B cell (primary cell): Measurements from ENCODE around the gene ZNF638. TPM values are rescaled to one million over a fixed set of nuclear protein-coding genes. Genes with fewer than 3 reads are reported as not detected.

Experiments used
- ATAC-seq: fragments of 200-7000 bp; cut with Tn5 transposase; one replicate; pipeline ENCODE4 v1.10.0; 2021; ENCODE audit warnings: low read depth, mild to moderate bottlenecking, moderate number of reproducible peaks, moderate library complexity
- CTCF ChIA-PET: fragments of 350-600 bp; sonication (Branson Sonifier 250); formaldehyde crosslinking; loops from one replicate; lab custom pipeline; 2021; ENCODE audit warnings: antibody characterized with exemption, inconsistent platforms; lab: Charles Lee
- POLR2A ChIA-PET: fragments of 350-600 bp; sonication (Branson Sonifier 250); formaldehyde crosslinking; loops from one replicate; lab custom pipeline; 2021; ENCODE audit warnings: antibody characterized with exemption; lab: Charles Lee
- DNase-seq: peaks from one replicate; pipeline ENCODE4 v3.0.0; 2013
- H2AFZ ChIP-seq: 2 replicates; pipeline ENCODE4 v1.6.1; 2012; ENCODE audit warnings: mild to moderate bottlenecking, low read depth, low read length; ENCODE audit not compliant: insufficient read depth, poor library complexity, severe bottlenecking
- H3K27ac ChIP-seq, 2 donors: 1 replicate in 1 of 2; 2 replicates in 1 of 2; pipeline ENCODE4 v1.5.1; 2012 to 2013; ENCODE audit warnings: low read length in 2 of 2, mild to moderate bottlenecking in 2 of 2, moderate library complexity in 1 of 2
- H3K27me3 ChIP-seq, 4 experiments: fragments of 200-600 bp in 1 of 4; sonication (generic) in 1 of 4; replicated peaks in 1 of 4; 1 replicate in 2 of 4; 2 replicates in 2 of 4; pipeline versions ENCODE4 v1.6.1 to v1.7.0; 2013 to 2016; ENCODE audit warnings: low read length in 3 of 4, mild to moderate bottlenecking in 2 of 4, mixed read lengths in 1 of 4, moderate library complexity in 1 of 4; ENCODE audit not compliant: insufficient read depth in 4 of 4, control insufficient read depth in 3 of 4; ENCODE audit errors: control extremely low read depth in 1 of 4
- H3K36me3 ChIP-seq, 2 experiments: replicated peaks in 1 of 2; 1 replicate in 1 of 2; 2 replicates in 1 of 2; pipeline versions ENCODE4 v1.6.1 to v1.7.1; 2013; ENCODE audit warnings: low read length in 1 of 2; ENCODE audit not compliant: insufficient read depth in 2 of 2, control insufficient read depth in 1 of 2; ENCODE audit errors: control extremely low read depth in 1 of 2, extremely low read depth in 1 of 2
- H3K4me1 ChIP-seq, 2 donors: fragments of 200-600 bp in 1 of 2; sonication (generic) in 1 of 2; 1 replicate in 1 of 2; 2 replicates in 1 of 2; pipeline versions ENCODE4 v1.5.1 to v1.6.1; 2013 to 2017; ENCODE audit warnings: low read length in 2 of 2; ENCODE audit not compliant: control insufficient read depth in 2 of 2, insufficient read depth in 2 of 2
- H3K4me2 ChIP-seq: replicated peaks from 2 replicates; pipeline ENCODE3; 2012; ENCODE audit warnings: mild to moderate bottlenecking, low read depth, low read length; ENCODE audit not compliant: poor library complexity, severe bottlenecking
- H3K4me3 ChIP-seq, 5 experiments: fragments of 200-600 bp in 1 of 5; sonication (generic) in 1 of 5; 1 replicate in 3 of 5; 2 replicates in 2 of 5; pipeline versions ENCODE4 v1.5.1 to v1.7.0; 2011 to 2016; ENCODE audit warnings: low read length in 4 of 5, mild to moderate bottlenecking in 4 of 5, low read depth in 2 of 5, control low read depth in 1 of 5, moderate library complexity in 1 of 5; ENCODE audit not compliant: insufficient read depth in 1 of 5; ENCODE audit errors: control extremely low read depth in 1 of 5, extremely low read depth in 1 of 5
- H3K79me2 ChIP-seq: fragments of 200-600 bp; sonication (generic); one replicate; pipeline ENCODE4 v1.6.0; 2016; ENCODE audit warnings: low read length; ENCODE audit not compliant: control insufficient read depth, insufficient read depth
- H3K9ac ChIP-seq: fragments of 200-600 bp; sonication (generic); 2 replicates; pipeline ENCODE4 v1.6.1; 2017; ENCODE audit warnings: mild to moderate bottlenecking, low read length, moderate library complexity
- H3K9me3 ChIP-seq, 3 donors: one replicate each; pipeline versions ENCODE4 v1.6.1 to v1.7.1; 2013; ENCODE audit warnings: low read length in 2 of 3; ENCODE audit not compliant: control insufficient read depth in 2 of 3, insufficient read depth in 1 of 3; ENCODE audit errors: control extremely low read depth in 1 of 3
- H4K20me1 ChIP-seq: 2 replicates; pipeline ENCODE4 v1.6.0; 2012; ENCODE audit warnings: mild to moderate bottlenecking, low read length; ENCODE audit not compliant: insufficient read depth, control insufficient read depth, poor library complexity, severe bottlenecking
- H3K27ac Mint-ChIP-seq: one replicate; pipeline ENCODE4 v1.8.0; 2021; ENCODE audit warnings: mixed read lengths
- H3K27me3 Mint-ChIP-seq: one replicate; pipeline ENCODE4 v1.8.0; 2021; ENCODE audit warnings: mixed read lengths
- H3K4me1 Mint-ChIP-seq: one replicate; pipeline ENCODE4 v1.8.0; 2021; ENCODE audit warnings: mixed read lengths
- H3K4me3 Mint-ChIP-seq: one replicate; pipeline ENCODE4 v1.8.0; 2021; ENCODE audit warnings: mixed read lengths
- H3K9me3 Mint-ChIP-seq: one replicate; pipeline ENCODE4 v1.8.0; 2022; ENCODE audit warnings: mixed read lengths; ENCODE audit not compliant: insufficient read depth
- CTCF ChIP-seq: fragments of 200-600 bp; IDR thresholded peaks from one replicate; pipeline ENCODE4 v1.8.0; 2022; ENCODE audit warnings: antibody characterized with exemption, mild to moderate bottlenecking
- EZH2 ChIP-seq: IDR thresholded peaks from 2 replicates; pipeline ENCODE4 v1.6.1; 2012; ENCODE audit warnings: borderline replicate concordance, low read depth, mild to moderate bottlenecking, moderate library complexity, low read length; ENCODE audit not compliant: insufficient read depth, poor library complexity, severe bottlenecking
- WGBS: methylation state at CpG from one replicate; pipeline ENCODE4 v1.1.5; 2013; ENCODE audit warnings: missing lambda C conversion rate; ENCODE audit not compliant: insufficient coverage; 5-methylcytosine and 5-hydroxymethylcytosine counted together
- intact Hi-C: fragments of 100-400 bp; cut with micrococcal nuclease; formaldehyde crosslinking; loops from one replicate; pipeline ENCODE4 v1.10.0; 2022
- polyA plus RNA-seq: library from polyadenylated mRNA; depleted of rRNA; stranded (reverse); fragments of >200 nt; gene quantifications from 2 replicates; pipeline ENCODE4 v1.2.3, GENCODE V29; 2012
- total RNA-seq, 2 donors: library from RNA; stranded (reverse); fragments of 120-200 nt in 1 of 2; gene quantifications; 1 replicate in 1 of 2; 2 replicates in 1 of 2; pipeline versions ENCODE4 v1.2.3 to v1.2.4, GENCODE V29; 2013 to 2022

ZNF638 gene
- total and polyA plus RNA-seq, 2 donors (not counting 1 experiment from before 2014, with no cell fraction given) = 60.1 to 221 TPM

GRCh38 chr2:71379086-71379485 lies 47.5 kb downstream of the ZNF638 start:
- H3K27ac Mint-ChIP-seq = no peak overlapping the region
- CTCF ChIA-PET = no interaction called here

DNA sequence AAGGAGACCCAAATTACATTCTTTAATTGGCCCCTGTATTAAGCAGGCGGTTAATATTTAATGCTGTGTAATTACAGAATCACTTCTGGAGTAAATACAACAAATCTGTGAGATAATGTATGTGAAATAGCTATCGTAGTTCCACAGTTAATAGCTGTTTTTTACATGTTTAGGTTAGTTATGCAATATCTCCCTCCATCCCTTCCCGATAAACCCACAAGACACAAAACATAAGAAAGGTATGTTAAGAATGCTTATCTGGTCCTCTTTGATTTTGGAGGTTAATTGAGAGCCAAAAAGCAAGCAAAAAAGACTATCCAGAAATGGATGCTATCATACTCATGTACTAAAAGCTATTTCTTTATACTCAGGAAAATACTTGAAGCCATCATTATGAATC lies 49.1 kb downstream of the ZNF638 start:
- Mint-ChIP-seq H3K4me3 (no peak overlapping the region), H3K27me3 (no peaks in the 10 kb centered on the region), H3K27ac (no peak overlapping the region), H3K9me3 (no peaks in the 10 kb centered on the region), H3K4me1 (no peaks in the 10 kb centered on the region)
- Histone ChIP-seq H3K4me1 (no peaks in the 10 kb centered on the region), H3K79me2 (peaks cover 10% of the 10 kb centered on the region), H3K36me3 (peaks cover 23 to 66% of the 10 kb centered on the region in 2 experiments), H3K27me3 (no peaks in the 10 kb centered on the region), H4K20me1 (peaks cover 16% of the 10 kb centered on the region), H3K27ac (no peak overlapping the region), H3K4me2 (no peak overlapping the region), H3K9me3 (no peaks in the 10 kb centered on the region), H2AFZ (no peak overlapping the region), H3K4me3 (no peak overlapping the region), H3K9ac (no peak overlapping the region)
- ATAC-seq (no peak), DNase-seq (no peak)
- WGBS = no CpG with 5 or more reads among the region's 3 CpGs
- intact Hi-C loops = no loop called here
- ChIA-PET POLR2A (no interaction called here), CTCF (interaction anchor here (1.1 kb wide), 1 partner anchor 81 kb away, joined by 5 read pairs; no protein-coding TSS in a partner anchor)
- TF ChIP-seq EZH2 (no peak), CTCF (no peak)

More at GRCh38 chr2:71379086-71379485, 47.5 kb downstream of the ZNF638 start:
- Histone ChIP-seq H3K4me3 (no peak overlapping the region), H3K4me1 (no peaks in the 10 kb centered on the region), H3K9me3 (no peaks in the 10 kb centered on the region), H3K27me3 (no peaks in the 10 kb centered on the region), H4K20me1 (peaks cover 16% of the 10 kb centered on the region), H3K36me3 (peaks cover 24 to 62% of the 10 kb centered on the region in 2 experiments), H3K4me2 (no peak overlapping the region), H3K27ac (no peak overlapping the region), H3K9ac (no peak overlapping the region), H3K79me2 (peaks cover 10% of the 10 kb centered on the region), H2AFZ (no peak overlapping the region)
- Mint-ChIP-seq H3K9me3 (no peaks in the 10 kb centered on the region), H3K27me3 (no peaks in the 10 kb centered on the region), H3K4me1 (no peaks in the 10 kb centered on the region), H3K4me3 (no peak overlapping the region)
- no peak for ATAC-seq
- intact Hi-C loops = no loop called here
- POLR2A ChIA-PET = no interaction called here
- 100% methylated on average over 2 of the region's 4 CpGs for WGBS
- no peak for DNase-seq
- no peak for TF ChIP-seq CTCF
- TF ChIP-seq EZH2 = no peak
